Measurements from ENCODE around the gene CDX2. TPM values are rescaled to one million over a fixed set of nuclear protein-coding genes. Genes with fewer than 3 reads are reported as not detected.

The CDX2 gene
- total RNA-seq, 2 experiments from 2014 or later: not detected

DNA sequence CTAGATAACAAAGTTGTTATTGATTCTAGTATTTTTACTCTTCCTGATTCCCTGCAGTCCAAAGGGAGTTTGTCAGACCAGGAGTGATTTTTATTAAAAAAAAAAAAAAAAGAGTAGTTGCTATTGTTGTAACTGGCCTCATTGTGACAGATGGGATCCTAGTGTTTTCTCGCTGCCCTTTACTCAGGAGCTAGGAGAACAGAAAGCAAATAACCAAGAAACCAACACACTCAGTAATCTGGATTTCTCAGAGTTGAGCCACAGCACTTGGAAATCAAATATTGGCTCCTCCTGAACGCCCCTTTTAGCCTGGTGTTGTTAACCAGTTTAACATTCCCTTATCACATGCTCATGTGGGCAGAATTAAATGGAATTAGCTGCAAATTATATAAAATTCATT lies 57.6 kb downstream of the CDX2 start:
- TF ChIP-seq, protein P1, sequence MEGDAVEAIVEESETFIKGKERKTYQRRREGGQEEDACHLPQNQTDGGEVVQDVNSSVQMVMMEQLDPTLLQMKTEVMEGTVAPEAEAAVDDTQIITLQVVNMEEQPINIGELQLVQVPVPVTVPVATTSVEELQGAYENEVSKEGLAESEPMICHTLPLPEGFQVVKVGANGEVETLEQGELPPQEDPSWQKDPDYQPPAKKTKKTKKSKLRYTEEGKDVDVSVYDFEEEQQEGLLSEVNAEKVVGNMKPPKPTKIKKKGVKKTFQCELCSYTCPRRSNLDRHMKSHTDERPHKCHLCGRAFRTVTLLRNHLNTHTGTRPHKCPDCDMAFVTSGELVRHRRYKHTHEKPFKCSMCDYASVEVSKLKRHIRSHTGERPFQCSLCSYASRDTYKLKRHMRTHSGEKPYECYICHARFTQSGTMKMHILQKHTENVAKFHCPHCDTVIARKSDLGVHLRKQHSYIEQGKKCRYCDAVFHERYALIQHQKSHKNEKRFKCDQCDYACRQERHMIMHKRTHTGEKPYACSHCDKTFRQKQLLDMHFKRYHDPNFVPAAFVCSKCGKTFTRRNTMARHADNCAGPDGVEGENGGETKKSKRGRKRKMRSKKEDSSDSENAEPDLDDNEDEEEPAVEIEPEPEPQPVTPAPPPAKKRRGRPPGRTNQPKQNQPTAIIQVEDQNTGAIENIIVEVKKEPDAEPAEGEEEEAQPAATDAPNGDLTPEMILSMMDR (IDR thresholded peaks at IDR 0.05): no peak
- ATAC-seq: no peak
- Mint-ChIP-seq H3K27me3 (peaks cover 32% of the 10 kb centered on the region), H3K4me3 (no peak overlapping the region), H3K4me1 (ENCODE audit: low read depth) (no peaks in the 10 kb centered on the region), H3K27ac (no peak overlapping the region), H3K9me3 (no peaks in the 10 kb centered on the region), H3K36me3 (ENCODE audit: low read depth) (no peaks in the 10 kb centered on the region)
- DNase-seq: no peak
- intact Hi-C loops (cut with micrococcal nuclease): no loop called here
- ChIA-PET CTCF (interaction anchor here (0.7 to 0.8 kb wide), 2 partner anchors 42 to 43 kb away, joined by 3 read pairs; no protein-coding TSS in a partner anchor), POLR2A (interaction anchor here (0.7 kb wide), 1 partner anchor 516 kb away, joined by 3 read pairs; no protein-coding TSS in a partner anchor)

Other genes starting within 250 kb of the CDX2 start
- not detected for gene GSX1, start 176.8 kb downstream of the CDX2 start, total RNA-seq
- gene PDX1, start 49.3 kb downstream of the CDX2 start, total RNA-seq: not detected
- gene URAD, start 19.4 kb upstream of the CDX2 start, total RNA-seq: not detected
- not detected for gene FLT3, start 131.3 kb upstream of the CDX2 start, total RNA-seq
- 10 to 100 TPM; 30.9 to 32.9 TPM for gene PAN3, start 169.2 kb upstream of the CDX2 start, total RNA-seq

All from activated CD8-positive, alpha-beta T cell treated with anti-CD3 and anti-CD28 coated beads for 36 hours (primary cell).